Thyroid gland (tissue), 4 donors: ENCODE measurements around the gene RALB.

Experiments
- POLR2A ChIP-seq, 2 donors: fragments of 450-650 bp; IDR thresholded peaks; one replicate each; pipeline ENCODE4 v1.6.1; 2017; ENCODE audit warnings: antibody characterized with exemption in 2 of 2, mild to moderate bottlenecking in 2 of 2, moderate library complexity in 1 of 2
- TF ChIP-seq, protein P1 (sequence below), 6 experiments: fragments of 200-600 bp in 3 of 6; fragments of 450-650 bp in 3 of 6; sonication (generic) in 3 of 6; IDR thresholded peaks; one replicate each; pipeline ENCODE4 v1.5.1; 2016 to 2019; ENCODE audit warnings: antibody characterized with exemption in 6 of 6, mild to moderate bottlenecking in 2 of 6, inconsistent platforms in 1 of 6, moderate library complexity in 1 of 6

DNA sequence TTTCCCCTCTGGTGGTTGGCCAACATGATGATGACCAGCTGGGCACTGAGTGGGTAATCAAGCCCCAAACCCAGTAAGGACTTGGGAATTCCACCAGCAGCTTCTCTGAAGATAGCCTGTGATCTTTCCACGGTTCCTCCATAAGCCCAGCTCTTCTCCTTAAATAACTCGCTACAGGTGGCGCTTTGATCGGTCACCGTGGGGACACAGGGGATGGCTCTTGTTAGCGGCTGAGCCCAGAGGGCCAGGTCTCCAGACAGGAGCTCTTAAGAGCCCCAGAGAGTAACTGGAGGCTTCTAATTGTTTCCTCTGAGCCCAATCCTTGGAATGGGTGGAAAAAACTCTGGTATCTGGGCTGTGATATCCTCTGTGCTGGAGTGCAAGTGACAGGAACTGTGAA is 79.7 kb downstream of the RALB start:
- TF ChIP-seq, protein P1, sequence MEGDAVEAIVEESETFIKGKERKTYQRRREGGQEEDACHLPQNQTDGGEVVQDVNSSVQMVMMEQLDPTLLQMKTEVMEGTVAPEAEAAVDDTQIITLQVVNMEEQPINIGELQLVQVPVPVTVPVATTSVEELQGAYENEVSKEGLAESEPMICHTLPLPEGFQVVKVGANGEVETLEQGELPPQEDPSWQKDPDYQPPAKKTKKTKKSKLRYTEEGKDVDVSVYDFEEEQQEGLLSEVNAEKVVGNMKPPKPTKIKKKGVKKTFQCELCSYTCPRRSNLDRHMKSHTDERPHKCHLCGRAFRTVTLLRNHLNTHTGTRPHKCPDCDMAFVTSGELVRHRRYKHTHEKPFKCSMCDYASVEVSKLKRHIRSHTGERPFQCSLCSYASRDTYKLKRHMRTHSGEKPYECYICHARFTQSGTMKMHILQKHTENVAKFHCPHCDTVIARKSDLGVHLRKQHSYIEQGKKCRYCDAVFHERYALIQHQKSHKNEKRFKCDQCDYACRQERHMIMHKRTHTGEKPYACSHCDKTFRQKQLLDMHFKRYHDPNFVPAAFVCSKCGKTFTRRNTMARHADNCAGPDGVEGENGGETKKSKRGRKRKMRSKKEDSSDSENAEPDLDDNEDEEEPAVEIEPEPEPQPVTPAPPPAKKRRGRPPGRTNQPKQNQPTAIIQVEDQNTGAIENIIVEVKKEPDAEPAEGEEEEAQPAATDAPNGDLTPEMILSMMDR (IDR thresholded peaks at IDR 0.05): no peak
- TF ChIP-seq POLR2A (IDR thresholded peaks at IDR 0.05): no peak
